PC-9 (cell line): ENCODE measurements around the gene CYP24A1. TPM values are rescaled to one million over a fixed set of nuclear protein-coding genes. Genes with fewer than 3 reads are reported as not detected.
A peak's percentile ranks its signal among the peaks of the same experiment; 100 is the strongest.

ENCODE experiments used
- BruUV-seq: library from RNA; stranded (reverse); fragments of 400-500 nt; replicated peaks from 2 replicates; lab custom pipeline; 2021; lab: Mats Ljungman, UMichigan
- CTCF ChIA-PET: fragments of 300-600 bp; sonication (Branson Sonifier 250); formaldehyde crosslinking; loops from one replicate; lab custom pipeline; 2022; ENCODE audit warnings: antibody characterized with exemption; lab: Charles Lee
- POLR2A ChIA-PET: fragments of 300-600 bp; sonication (Branson Sonifier 250); formaldehyde crosslinking; loops from one replicate; lab custom pipeline; 2022; ENCODE audit warnings: antibody characterized with exemption; ENCODE audit not compliant: unreplicated experiment; lab: Charles Lee
- DNase-seq, 2 experiments: peaks; one replicate each; pipeline versions ENCODE4 v3.0.0 to v3.0.0-alpha.2; 2015 to 2022; ENCODE audit warnings: mixed read lengths in 1 of 2
- H2AFZ ChIP-seq: fragments of 200-600 bp; sonication (generic); 2 replicates; pipeline ENCODE4 v1.8.1; 2017; ENCODE audit warnings: antibody characterized with exemption
- H3F3A ChIP-seq: fragments of 200-600 bp; sonication (generic); 2 replicates; pipeline ENCODE4 v1.8.1; 2017; ENCODE audit warnings: antibody characterized with exemption, mild to moderate bottlenecking, low read depth; ENCODE audit not compliant: insufficient read depth
- H3K27ac ChIP-seq: fragments of 200-600 bp; sonication (generic); 2 replicates; pipeline ENCODE4 v1.6.1; 2016; ENCODE audit warnings: mixed run types
- H3K27me3 ChIP-seq: fragments of 200-600 bp; sonication (generic); 2 replicates; pipeline ENCODE4 v1.6.1; 2016; ENCODE audit warnings: low read depth, mixed run types; ENCODE audit not compliant: insufficient read depth
- H3K36me3 ChIP-seq: fragments of 200-600 bp; sonication (generic); 2 replicates; pipeline ENCODE4 v1.6.1; 2016; ENCODE audit warnings: low read depth, mixed run types
- H3K4me1 ChIP-seq: fragments of 200-600 bp; sonication (generic); replicated peaks from 2 replicates; pipeline ENCODE4 v1.6.1; 2016; ENCODE audit warnings: mixed run types; ENCODE audit not compliant: insufficient read depth
- H3K4me2 ChIP-seq: fragments of 200-600 bp; sonication (generic); 2 replicates; pipeline ENCODE4 v1.6.1; 2017; ENCODE audit warnings: mixed run types
- H3K4me3 ChIP-seq: fragments of 200-600 bp; sonication (generic); 2 replicates; pipeline ENCODE4 v1.6.1; 2016; ENCODE audit warnings: mixed run types
- H3K79me2 ChIP-seq: fragments of 200-600 bp; sonication (generic); 2 replicates; pipeline ENCODE4 v1.6.1; 2017; ENCODE audit warnings: low read depth, mixed run types
- H3K9me2 ChIP-seq: fragments of 200-600 bp; sonication (generic); 2 replicates; pipeline ENCODE4 v1.8.1; 2017; ENCODE audit warnings: mild to moderate bottlenecking; ENCODE audit not compliant: insufficient read depth
- H3K9me3 ChIP-seq: fragments of 200-600 bp; sonication (generic); 2 replicates; pipeline ENCODE4 v1.8.1; 2016; ENCODE audit warnings: low read depth; ENCODE audit not compliant: insufficient read depth
- H4K20me1 ChIP-seq: fragments of 200-600 bp; sonication (generic); 2 replicates; pipeline ENCODE4 v1.8.1; 2017; ENCODE audit not compliant: insufficient read depth
- CTCF ChIP-seq: fragments of 200-600 bp; sonication (generic); conservative IDR thresholded peaks from 2 replicates; pipeline ENCODE4 v1.6.1; 2017; ENCODE audit warnings: mixed run types, antibody characterized with exemption, mild to moderate bottlenecking, moderate library complexity
- EZH2 ChIP-seq: fragments of 200-600 bp; sonication (generic); IDR thresholded peaks from 2 replicates; pipeline ENCODE4 v1.8.0; 2017; ENCODE audit warnings: antibody characterized with exemption, low read depth
- intact Hi-C: fragments of 100-400 bp; cut with micrococcal nuclease; formaldehyde crosslinking; loops from one replicate; pipeline ENCODE4 v1.10.0; 2022; ENCODE audit not compliant: unreplicated experiment
- total RNA-seq: library from RNA; stranded (reverse); gene quantifications from 2 replicates; pipeline ENCODE4 v1.2.3, GENCODE V29; 2021

Gene CYP24A1
- total RNA-seq, 1 experiment from 2014 or later: 4.9 TPM

GRCh38 chr20:54168961-54169862 is 4.6 kb downstream of the CYP24A1 start:
- POLR2A ChIA-PET: interaction anchor here (0.6 kb wide), 1 partner anchor 102 kb away, joined by 8 read pairs; no protein-coding TSS in a partner anchor
- Histone ChIP-seq H3K36me3 (peaks cover 12% of the 10 kb centered on the region; the same call in 1 of the 2 replicates), H3K9me2 (no peaks in the 10 kb centered on the region), H3K4me2 (peak overlapping the region; percentile 92), H2AFZ (no peak overlapping the region), H3F3A (peaks cover 28% of the 10 kb centered on the region), H3K27me3 (no peaks in the 10 kb centered on the region), H3K4me1 (peaks cover 46% of the 10 kb centered on the region), H3K79me2 (peaks cover 31% of the 10 kb centered on the region), H3K9me3 (no peaks in the 10 kb centered on the region), H3K4me3 (peak overlapping the region; percentile 63), H3K27ac (peak overlapping the region; percentile 96), H4K20me1 (no peaks in the 10 kb centered on the region)
- BruUV-seq: no TSS peak
- intact Hi-C loops: loop anchor here (1.0 kb wide), 1 partner anchor 46 kb away; no protein-coding TSS in a partner anchor
- TF ChIP-seq CTCF (no peak), EZH2 (no peak)
- peak in 1 of 2 experiments; percentile 82 for DNase-seq
- CTCF ChIA-PET: no interaction called here

- ChIA-PET CTCF (interaction anchor here (0.7 to 0.9 kb wide), 3 partner anchors 13 to 99 kb away, joined by 3 to 8 read pairs (median 3); no protein-coding TSS in a partner anchor), POLR2A (interaction anchor here (0.6 to 0.7 kb wide), 3 partner anchors 64 to 585 kb away, joined by 5 to 26 read pairs (median 5); no protein-coding TSS in a partner anchor)
- peak overlapping the region; percentile 92 for H3K4me2 ChIP-seq
- no peaks in the 10 kb centered on the region for H3K9me3 ChIP-seq
- peak overlapping the region; percentile 96 for H3K27ac ChIP-seq
- peak; percentile 80 to 96 for DNase-seq
- intact Hi-C loops: loop anchor here (1.0 kb wide), 1 partner anchor 45 kb away; no protein-coding TSS in a partner anchor
- H3K79me2 ChIP-seq: peaks cover 31% of the 10 kb centered on the region
- no TSS peak for BruUV-seq
- TF ChIP-seq CTCF: no peak
- no peaks in the 10 kb centered on the region for H3K9me2 ChIP-seq
- peaks cover 12% of the 10 kb centered on the region; the same call in 1 of the 2 replicates for H3K36me3 ChIP-seq
- H3K4me1 ChIP-seq: peaks cover 46% of the 10 kb centered on the region
- no peaks in the 10 kb centered on the region for H4K20me1 ChIP-seq
- peak overlapping the region; percentile 56; the same call in 1 of the 2 replicates for H2AFZ ChIP-seq
- H3F3A ChIP-seq: peaks cover 28% of the 10 kb centered on the region
- peak overlapping the region; percentile 63 for H3K4me3 ChIP-seq
- H3K27me3 ChIP-seq: no peaks in the 10 kb centered on the region
Measured at GRCh38 chr20:54167909-54168872, 5.6 kb downstream of the CYP24A1 start.
